ENCODE data around the gene EEF1AKMT3. TPM values are rescaled to one million over a fixed set of nuclear protein-coding genes. Genes with fewer than 3 reads are reported as not detected.
"Not testable (repeated sequence)": the region's sequence is repeated elsewhere in the genome, so short reads cannot be mapped to it uniquely, and the experiment has no call there.

Gene EEF1AKMT3
- polyA plus RNA-seq, 4 donors, result 0.22 to 7.1 (median 2.7) TPM

DNA sequence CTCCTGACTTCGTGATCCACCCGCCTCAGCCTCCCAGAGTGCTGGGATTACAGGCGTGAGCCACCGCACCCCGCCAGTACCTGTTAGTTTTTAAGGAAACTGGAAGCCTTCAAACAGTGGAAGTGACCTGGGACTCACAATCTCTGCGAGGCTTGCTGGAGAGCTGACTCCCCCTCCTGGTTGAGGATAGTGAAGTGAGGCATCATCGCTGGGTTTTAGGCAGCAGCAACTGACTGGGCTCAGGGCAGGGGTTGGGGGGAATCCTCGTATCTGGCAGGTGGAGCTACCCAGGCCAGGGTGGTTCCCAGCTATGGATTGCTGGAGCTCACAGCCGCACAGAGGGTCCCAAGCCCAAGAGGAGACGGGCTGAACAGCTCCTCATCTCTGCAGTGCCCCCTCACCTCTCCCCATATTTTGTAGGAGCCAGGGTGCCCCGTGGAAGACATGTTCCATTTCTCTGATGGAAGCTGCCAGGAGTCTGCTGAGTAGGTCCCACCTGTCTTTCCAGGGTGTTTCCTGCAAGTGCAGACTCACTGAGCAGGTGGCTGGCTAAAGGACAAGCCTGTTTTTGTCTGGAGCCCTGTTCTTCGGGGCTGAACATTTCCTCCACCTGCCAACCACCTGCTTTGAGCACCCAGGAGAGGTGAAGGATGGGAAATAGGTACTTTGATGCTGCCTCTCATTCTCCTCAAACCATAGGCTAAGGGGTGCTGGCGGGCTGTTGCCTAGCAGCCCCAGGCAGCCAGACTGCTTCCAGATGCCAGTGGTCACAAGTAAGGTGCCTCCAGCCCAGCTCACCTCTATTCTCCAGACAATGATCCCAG is 43.0 kb downstream of the EEF1AKMT3 start:
- DNase-seq, result no peak
- WGBS, 3 donors, result 60 to 72% (median 72%) methylated on average over 13 of the region's 13 CpGs

DNA sequence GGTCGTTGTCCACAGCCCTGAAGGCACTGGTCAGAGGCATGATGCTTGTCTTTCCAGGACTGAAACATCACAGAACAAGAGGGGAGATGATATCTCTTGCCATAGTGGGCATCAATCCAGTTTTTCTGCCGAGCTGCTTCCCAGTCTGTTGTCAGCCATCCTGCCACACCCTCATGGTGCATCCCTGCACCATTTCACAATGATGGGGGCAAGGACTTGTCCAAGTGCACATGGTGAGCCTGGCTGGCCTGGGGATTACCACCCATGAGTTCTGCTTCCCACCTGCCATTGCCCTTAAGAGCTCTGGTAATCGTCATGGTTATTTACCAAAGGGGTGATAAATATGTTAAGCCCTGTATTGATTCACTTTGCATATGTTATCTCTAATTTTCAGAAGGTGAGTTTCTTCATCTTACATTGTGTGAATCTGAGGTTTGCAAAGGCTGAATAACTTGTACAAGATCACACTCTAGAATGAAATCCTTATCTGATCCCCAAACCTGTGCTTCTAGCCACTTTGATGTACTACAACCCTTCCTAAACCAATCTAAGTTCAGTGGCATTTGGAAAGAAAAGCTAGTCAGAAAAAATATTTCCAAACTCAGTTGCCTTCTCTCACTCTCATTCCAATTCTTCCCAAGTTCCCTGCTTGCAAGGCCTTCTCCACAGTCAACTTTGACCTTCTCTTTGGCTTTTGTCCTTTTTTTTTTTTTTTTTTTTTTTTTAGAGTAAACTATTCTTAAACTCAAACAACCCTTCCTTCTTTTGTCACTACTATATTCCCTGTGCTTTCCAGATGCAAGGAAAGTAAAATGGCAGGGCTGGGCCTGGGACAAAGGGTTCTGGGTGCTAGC is 43.8 kb downstream of the EEF1AKMT3 start:
- Histone ChIP-seq H3K27ac (ENCODE audit: low read depth in 1 of 3, low read length in 2 of 3) (peak overlapping the region in 1 of 3 donors; percentile 3), H3K36me3 (ENCODE audit: control insufficient read depth in 3 of 3, insufficient read depth in 2 of 3, low read depth in 1 of 3, low read length in 3 of 3) (peaks cover 0 to 36% (median 0%) of the 10 kb centered on the region in 3 donors), H3K4me1 (ENCODE audit: control insufficient read depth in 3 of 3, insufficient read depth in 2 of 3, low read depth in 1 of 3, low read length in 2 of 3) (peaks cover 0 to 10% (median 0%) of the 10 kb centered on the region in 3 donors), H3K4me3 (ENCODE audit: low read depth in 1 of 3, low read length in 3 of 3) (no peak overlapping the region), H3K27me3 (ENCODE audit: control insufficient read depth in 3 of 3, insufficient read depth in 3 of 3, low read length in 3 of 3) (no peaks in the 10 kb centered on the region), H3K9me3 (ENCODE audit: control insufficient read depth in 2 of 2, insufficient read depth in 1 of 2, low read depth in 1 of 2, low read length in 1 of 2) (no peaks in the 10 kb centered on the region)
- 6 to 45% (median 37%) methylated on average over 3 of the region's 3 CpGs for WGBS, 3 donors
- FAIRE-seq (no peak), DNase-seq (no peak)

More for the DNA sequence above, 43.0 kb downstream of the EEF1AKMT3 start:
- H3K4me3 ChIP-seq (ENCODE audit: low read depth in 1 of 3, low read length in 3 of 3), result no peak overlapping the region
- peaks cover 0 to 38% (median 0%) of the 10 kb centered on the region in 3 donors for H3K36me3 ChIP-seq (ENCODE audit: control insufficient read depth in 3 of 3, insufficient read depth in 2 of 3, low read depth in 1 of 3, low read length in 3 of 3)
- FAIRE-seq, result no peak
- H3K27me3 ChIP-seq (ENCODE audit: control insufficient read depth in 3 of 3, insufficient read depth in 3 of 3, low read length in 3 of 3), result no peaks in the 10 kb centered on the region
- peaks cover 0 to 10% (median 0%) of the 10 kb centered on the region in 3 donors for H3K4me1 ChIP-seq (ENCODE audit: control insufficient read depth in 3 of 3, insufficient read depth in 2 of 3, low read depth in 1 of 3, low read length in 2 of 3)
- no peaks in the 10 kb centered on the region for H3K9me3 ChIP-seq (ENCODE audit: control insufficient read depth in 2 of 2, insufficient read depth in 1 of 2, low read depth in 1 of 2, low read length in 1 of 2)
- peak overlapping the region in 1 of 3 donors; percentile 3 for H3K27ac ChIP-seq (ENCODE audit: low read depth in 1 of 3, low read length in 2 of 3)

GRCh38 chr12:57816855-57817151 is 44.4 kb downstream of the EEF1AKMT3 start:
- Histone ChIP-seq H3K4me3 (ENCODE audit: low read depth in 1 of 3, low read length in 3 of 3) (no peak overlapping the region), H3K4me1 (ENCODE audit: control insufficient read depth in 3 of 3, insufficient read depth in 2 of 3, low read depth in 1 of 3, low read length in 2 of 3) (peaks cover 0 to 10% (median 0%) of the 10 kb centered on the region in 3 donors), H3K9me3 (ENCODE audit: control insufficient read depth in 2 of 2, insufficient read depth in 1 of 2, low read depth in 1 of 2, low read length in 1 of 2) (no peaks in the 10 kb centered on the region), H3K36me3 (ENCODE audit: control insufficient read depth in 3 of 3, insufficient read depth in 2 of 3, low read depth in 1 of 3, low read length in 3 of 3) (peaks cover 0 to 38% (median 4%) of the 10 kb centered on the region in 3 donors), H3K27me3 (ENCODE audit: control insufficient read depth in 3 of 3, insufficient read depth in 3 of 3, low read length in 3 of 3) (no peaks in the 10 kb centered on the region), H3K27ac (ENCODE audit: low read depth in 1 of 3, low read length in 2 of 3) (peak overlapping the region in 1 of 3 donors; percentile 3)
- FAIRE-seq (no peak), DNase-seq (peak in 1 of 2 donors; percentile 19)
- 34 to 56% (median 56%) methylated on average over 5 of the region's 5 CpGs for WGBS, 3 donors

GRCh38 chr12:57817261-57817989 is 45.0 kb downstream of the EEF1AKMT3 start:
- no peak for FAIRE-seq
- peaks cover 0 to 10% (median 0%) of the 10 kb centered on the region in 3 donors for H3K4me1 ChIP-seq (ENCODE audit: control insufficient read depth in 3 of 3, insufficient read depth in 2 of 3, low read depth in 1 of 3, low read length in 2 of 3)

GRCh38 chr12:57817990-57818331 is 45.5 kb downstream of the EEF1AKMT3 start:
- not testable (repeated sequence) for H3K9me3 ChIP-seq (ENCODE audit: control insufficient read depth in 2 of 2, insufficient read depth in 1 of 2, low read depth in 1 of 2, low read length in 1 of 2); DNase-seq; H3K27ac ChIP-seq (ENCODE audit: low read depth in 1 of 3, low read length in 2 of 3); H3K4me3 ChIP-seq (ENCODE audit: low read depth in 1 of 3, low read length in 3 of 3); FAIRE-seq; H3K4me1 ChIP-seq (ENCODE audit: control insufficient read depth in 3 of 3, insufficient read depth in 2 of 3, low read depth in 1 of 3, low read length in 2 of 3); H3K27me3 ChIP-seq (ENCODE audit: control insufficient read depth in 3 of 3, insufficient read depth in 3 of 3, low read length in 3 of 3)
- WGBS, 3 donors, result 78 to 91% (median 82%) methylated on average over 3 of the region's 3 CpGs
- H3K36me3 ChIP-seq (ENCODE audit: control insufficient read depth in 3 of 3, insufficient read depth in 2 of 3, low read depth in 1 of 3, low read length in 3 of 3), result peaks cover 4 to 47% (median 9%) of the 10 kb centered on the region in 3 donors

More at GRCh38 chr12:57817261-57817989, 45.0 kb downstream of the EEF1AKMT3 start:
- H3K9me3 ChIP-seq (ENCODE audit: control insufficient read depth in 2 of 2, insufficient read depth in 1 of 2, low read depth in 1 of 2, low read length in 1 of 2), result no peaks in the 10 kb centered on the region
- peaks cover 0 to 41% (median 5%) of the 10 kb centered on the region in 3 donors for H3K36me3 ChIP-seq (ENCODE audit: control insufficient read depth in 3 of 3, insufficient read depth in 2 of 3, low read depth in 1 of 3, low read length in 3 of 3)
- peak overlapping the region in 1 of 3 donors; percentile 0 for H3K27ac ChIP-seq (ENCODE audit: low read depth in 1 of 3, low read length in 2 of 3)
- H3K27me3 ChIP-seq (ENCODE audit: control insufficient read depth in 3 of 3, insufficient read depth in 3 of 3, low read length in 3 of 3), result no peaks in the 10 kb centered on the region
- WGBS, 3 donors, result 37 to 52% (median 50%) methylated on average over 8 of the region's 8 CpGs
- H3K4me3 ChIP-seq (ENCODE audit: low read depth in 1 of 3, low read length in 3 of 3), result no peak overlapping the region
- DNase-seq, result peak in 1 of 2 donors; percentile 33

GRCh38 chr12:57820119-57820518 is 47.7 kb downstream of the EEF1AKMT3 start:
- 66 to 84% (median 83%) methylated on average over 8 of the region's 8 CpGs for WGBS, 3 donors
- H3K9me3 ChIP-seq (ENCODE audit: control insufficient read depth in 2 of 2, insufficient read depth in 1 of 2, low read depth in 1 of 2, low read length in 1 of 2); FAIRE-seq; H3K4me3 ChIP-seq (ENCODE audit: low read depth in 1 of 3, low read length in 3 of 3); H3K4me1 ChIP-seq (ENCODE audit: control insufficient read depth in 3 of 3, insufficient read depth in 2 of 3, low read depth in 1 of 3, low read length in 2 of 3); H3K27ac ChIP-seq (ENCODE audit: low read depth in 1 of 3, low read length in 2 of 3); DNase-seq; H3K27me3 ChIP-seq (ENCODE audit: control insufficient read depth in 3 of 3, insufficient read depth in 3 of 3, low read length in 3 of 3): not testable (repeated sequence)
- peaks cover 14 to 60% (median 22%) of the 10 kb centered on the region in 3 donors for H3K36me3 ChIP-seq (ENCODE audit: control insufficient read depth in 3 of 3, insufficient read depth in 2 of 3, low read depth in 1 of 3, low read length in 3 of 3)

GRCh38 chr12:57821015-57821414 is 48.6 kb downstream of the EEF1AKMT3 start:
- H3K27me3 ChIP-seq (ENCODE audit: control insufficient read depth in 3 of 3, insufficient read depth in 3 of 3, low read length in 3 of 3); H3K4me3 ChIP-seq (ENCODE audit: low read depth in 1 of 3, low read length in 3 of 3); H3K4me1 ChIP-seq (ENCODE audit: control insufficient read depth in 3 of 3, insufficient read depth in 2 of 3, low read depth in 1 of 3, low read length in 2 of 3); H3K9me3 ChIP-seq (ENCODE audit: control insufficient read depth in 2 of 2, insufficient read depth in 1 of 2, low read depth in 1 of 2, low read length in 1 of 2); FAIRE-seq; H3K27ac ChIP-seq (ENCODE audit: low read depth in 1 of 3, low read length in 2 of 3); DNase-seq: not testable (repeated sequence)
- H3K36me3 ChIP-seq (ENCODE audit: control insufficient read depth in 3 of 3, insufficient read depth in 2 of 3, low read depth in 1 of 3, low read length in 3 of 3), result peaks cover 22 to 65% (median 22%) of the 10 kb centered on the region in 3 donors
- WGBS, 3 donors, result 77 to 84% (median 83%) methylated on average over 5 of the region's 5 CpGs

Measured in small intestine (tissue), 7 donors.